Keratinocyte (primary cell): Measurements from ENCODE around the gene NIBAN1. TPM values are rescaled to one million over a fixed set of nuclear protein-coding genes. Genes with fewer than 3 reads are reported as not detected.

ENCODE experiments used
- DNase-seq: peaks from one replicate; pipeline ENCODE4 v3.0.0-alpha.2; 2011; ENCODE audit warnings: low read depth, missing footprints, low spot score
- FAIRE-seq: peaks from 2 replicates; lab custom pipeline; 2011; peaks lifted over from hg19 to GRCh38; lab: Jason Lieb, UNC
- H2AFZ ChIP-seq: 2 replicates; pipeline ENCODE4 v1.6.0; 2012; ENCODE audit warnings: low read length, control low read depth, inconsistent platforms; ENCODE audit not compliant: control insufficient read depth
- H3K27ac ChIP-seq: 2 replicates; pipeline ENCODE4 v1.5.1; 2011; ENCODE audit warnings: low read length; ENCODE audit not compliant: control insufficient read depth, insufficient read depth
- H3K27me3 ChIP-seq: 3 replicates; pipeline ENCODE4 v1.6.0; 2011; ENCODE audit warnings: low read length; ENCODE audit not compliant: control insufficient read depth, insufficient read depth; ENCODE audit errors: extremely low read depth
- H3K36me3 ChIP-seq, 2 experiments: 2 replicates in 1 of 2; 3 replicates in 1 of 2; pipeline ENCODE4 v1.5.1; 2011; ENCODE audit warnings: low read length in 2 of 2, mild to moderate bottlenecking in 1 of 2; ENCODE audit not compliant: control insufficient read depth in 2 of 2, insufficient read depth in 2 of 2; ENCODE audit errors: extremely low read depth in 1 of 2
- H3K4me1 ChIP-seq: 3 replicates; pipeline ENCODE4 v1.5.1; 2011; ENCODE audit warnings: low read length; ENCODE audit not compliant: control insufficient read depth, insufficient read depth; ENCODE audit errors: extremely low read depth
- H3K4me2 ChIP-seq: 3 replicates; pipeline ENCODE4 v1.6.0; 2011; ENCODE audit warnings: low read depth, low read length; ENCODE audit not compliant: control insufficient read depth, insufficient read depth; ENCODE audit errors: extremely low read depth
- H3K4me3 ChIP-seq, 3 experiments: fragments of 200-600 bp in 1 of 3; sonication (generic) in 1 of 3; 2 replicates in 2 of 3; 3 replicates in 1 of 3; pipeline ENCODE4 v1.5.1; 2011 to 2016; ENCODE audit warnings: low read length in 3 of 3, mild to moderate bottlenecking in 3 of 3, control low read depth in 2 of 3, inconsistent platforms in 1 of 3, low read depth in 1 of 3, mixed read lengths in 1 of 3, mixed run types in 1 of 3, moderate library complexity in 1 of 3; ENCODE audit not compliant: control insufficient read depth in 2 of 3, insufficient read depth in 2 of 3; ENCODE audit errors: extremely low read depth in 1 of 3
- H3K79me2 ChIP-seq: 2 replicates; pipeline ENCODE4 v1.6.0; 2012; ENCODE audit warnings: low read length; ENCODE audit not compliant: control insufficient read depth, insufficient read depth
- H3K9ac ChIP-seq: 3 replicates; pipeline ENCODE4 v1.6.0; 2011; ENCODE audit warnings: low read length; ENCODE audit not compliant: control insufficient read depth, insufficient read depth; ENCODE audit errors: extremely low read depth
- H3K9me1 ChIP-seq: 3 replicates; pipeline ENCODE4 v1.6.0; 2011; ENCODE audit warnings: low read length; ENCODE audit not compliant: control insufficient read depth, insufficient read depth; ENCODE audit errors: extremely low read depth
- H3K9me3 ChIP-seq: 2 replicates; pipeline ENCODE4 v1.5.1; 2012; ENCODE audit warnings: low read depth, low read length; ENCODE audit not compliant: control insufficient read depth
- H4K20me1 ChIP-seq: 3 replicates; pipeline ENCODE4 v1.6.0; 2011; ENCODE audit warnings: low read length; ENCODE audit not compliant: control insufficient read depth, insufficient read depth; ENCODE audit errors: extremely low read depth
- CTCF ChIP-seq, 3 experiments: IDR thresholded peaks in 1 of 3; conservative IDR thresholded peaks in 1 of 3; optimal IDR thresholded peaks in 1 of 3; 2 replicates in 2 of 3; 3 replicates in 1 of 3; pipeline versions ENCODE3 to v1.5.1; 2011; ENCODE audit warnings: low read length in 3 of 3, mild to moderate bottlenecking in 3 of 3, moderate library complexity in 2 of 3, control low read depth in 1 of 3, inconsistent platforms in 1 of 3; ENCODE audit not compliant: insufficient read depth in 2 of 3; ENCODE audit errors: extremely low read depth in 1 of 3
- EZH2 ChIP-seq: IDR thresholded peaks from one replicate; pipeline ENCODE4 v1.6.1; 2012; ENCODE audit warnings: inconsistent platforms, mild to moderate bottlenecking, low read length, moderate library complexity
- dilution Hi-C: fragments of 300-500 bp; cut with MboI; formaldehyde crosslinking; loops from one replicate; pipeline ENCODE4 v1.7.0; 2020; ENCODE audit warnings: low sequenced_read_pairs; ENCODE audit not compliant: extremely low pct_ligation_motif_present
- polyA plus RNA-seq, 5 experiments: library from polyadenylated mRNA; depleted of rRNA in 3 of 5; stranded (reverse) in 3 of 5; stranded (forward) in 1 of 5; unstranded in 1 of 5; fragments of >200 nt; gene quantifications; 1 replicate in 1 of 5; 2 replicates in 3 of 5; 3 replicates in 1 of 5; pipeline versions ENCODE4 v1.2.1 to v1.2.3, GENCODE V29; 2011 to 2012; ENCODE audit warnings: missing spikeins in 2 of 5, low read depth in 1 of 5, low replicate concordance in 1 of 5

NIBAN1 gene
- polyA plus RNA-seq, 1 donor (not counting 4 experiments of a cell fraction or from before 2014, with no cell fraction given), result 10.6 TPM

DNA sequence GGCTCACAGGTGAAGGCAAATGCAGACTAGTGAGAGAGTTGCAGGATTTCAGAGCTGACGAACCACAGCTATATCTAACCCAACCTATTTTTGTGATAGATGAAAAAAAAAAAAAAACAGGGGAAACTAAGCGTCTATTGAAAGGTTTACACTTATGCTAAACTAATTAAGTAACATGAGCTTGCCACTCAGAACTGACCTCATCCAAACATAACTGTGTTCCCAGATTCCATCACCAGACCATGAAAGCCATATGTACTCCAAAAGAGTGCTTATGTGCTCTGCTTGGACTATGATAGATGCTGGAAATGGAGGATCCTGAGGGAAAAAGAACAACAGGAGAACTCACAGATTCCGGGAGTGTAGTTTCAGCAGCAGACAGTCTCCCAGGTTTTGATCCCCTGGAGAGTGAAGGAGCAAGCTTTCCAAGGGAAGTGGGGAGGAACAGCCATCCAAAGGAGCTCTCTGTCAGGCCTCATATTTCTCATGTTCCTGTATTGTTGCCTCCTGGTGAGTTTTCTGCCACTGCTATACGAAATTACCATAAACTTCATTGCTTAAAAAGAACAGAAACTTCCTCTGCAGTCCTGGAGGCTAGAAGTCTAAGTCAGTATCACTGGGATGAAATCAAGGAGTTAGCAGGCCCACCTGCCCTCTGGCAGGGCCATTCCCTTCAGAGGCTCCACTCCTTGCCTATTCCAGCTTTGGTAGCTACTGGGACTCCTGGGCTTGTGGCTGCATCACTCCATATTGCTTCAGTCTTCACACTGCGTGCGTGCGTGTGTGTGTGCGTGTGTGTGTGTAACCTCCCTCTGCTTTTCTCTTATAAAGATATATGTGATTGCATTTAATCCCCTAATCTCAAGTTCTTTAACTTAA is 38.1 kb downstream of the NIBAN1 start:
- no peaks in the 10 kb centered on the region for H3K9me1 ChIP-seq
- H3K36me3 ChIP-seq, result no peaks in the 10 kb centered on the region
- H3K4me1 ChIP-seq, result no peaks in the 10 kb centered on the region
- no peak for DNase-seq
- H2AFZ ChIP-seq, result no peak overlapping the region
- no peaks in the 10 kb centered on the region for H3K27me3 ChIP-seq
- H3K4me3 ChIP-seq, result no peak overlapping the region
- no peak overlapping the region for H3K9ac ChIP-seq
- no peaks in the 10 kb centered on the region for H4K20me1 ChIP-seq
- no peaks in the 10 kb centered on the region for H3K9me3 ChIP-seq
- H3K27ac ChIP-seq, result no peak overlapping the region
- dilution Hi-C loops, result no loop called here
- H3K4me2 ChIP-seq, result no peak overlapping the region
- no peak for FAIRE-seq
- no peak for TF ChIP-seq EZH2
- no peak for TF ChIP-seq CTCF (optimal IDR thresholded peaks at IDR 0.05 in 1 of 3, IDR thresholded peaks at IDR 0.05 in 1 of 3, conservative IDR thresholded peaks at IDR 0.05 in 1 of 3; ENCODE audit: extremely low read depth in 1 of 3, insufficient read depth in 2 of 3, low read length in 3 of 3)
- no peaks in the 10 kb centered on the region for H3K79me2 ChIP-seq

GRCh38 chr1:184933944-184934343 is 40.4 kb downstream of the NIBAN1 start:
- Histone ChIP-seq H2AFZ (no peak overlapping the region), H3K9me3 (no peaks in the 10 kb centered on the region), H3K27me3 (no peaks in the 10 kb centered on the region), H3K4me3 (no peak overlapping the region), H3K4me1 (peaks cover 3% of the 10 kb centered on the region), H3K9ac (no peak overlapping the region), H3K9me1 (no peaks in the 10 kb centered on the region), H3K36me3 (no peaks in the 10 kb centered on the region), H4K20me1 (no peaks in the 10 kb centered on the region), H3K79me2 (no peaks in the 10 kb centered on the region), H3K27ac (no peak overlapping the region), H3K4me2 (no peak overlapping the region)
- DNase-seq (no peak), FAIRE-seq (no peak)
- TF ChIP-seq EZH2, result no peak
- TF ChIP-seq CTCF (optimal IDR thresholded peaks at IDR 0.05 in 1 of 3, IDR thresholded peaks at IDR 0.05 in 1 of 3, conservative IDR thresholded peaks at IDR 0.05 in 1 of 3; ENCODE audit: extremely low read depth in 1 of 3, insufficient read depth in 2 of 3, low read length in 3 of 3), result no peak
- dilution Hi-C loops, result no loop called here
